Keratinocyte (primary cell): ENCODE measurements around the gene PIGN.

Experiments used
- CTCF ChIP-seq, 3 experiments: IDR thresholded peaks in 1 of 3; conservative IDR thresholded peaks in 1 of 3; optimal IDR thresholded peaks in 1 of 3; 2 replicates in 2 of 3; 3 replicates in 1 of 3; pipeline versions ENCODE3 to v1.5.1; 2011; ENCODE audit warnings: low read length in 3 of 3, mild to moderate bottlenecking in 3 of 3, moderate library complexity in 2 of 3, control low read depth in 1 of 3, inconsistent platforms in 1 of 3; ENCODE audit not compliant: insufficient read depth in 2 of 3; ENCODE audit errors: extremely low read depth in 1 of 3
- EZH2 ChIP-seq: IDR thresholded peaks from one replicate; pipeline ENCODE4 v1.6.1; 2012; ENCODE audit warnings: inconsistent platforms, mild to moderate bottlenecking, low read length, moderate library complexity

GRCh38 chr18:62200121-62200914, 13.5 kb upstream of the PIGN start:
- TF ChIP-seq CTCF (optimal IDR thresholded peaks at IDR 0.05 in 1 of 3, IDR thresholded peaks at IDR 0.05 in 1 of 3, conservative IDR thresholded peaks at IDR 0.05 in 1 of 3; ENCODE audit: extremely low read depth in 1 of 3, insufficient read depth in 2 of 3, low read length in 3 of 3) = no peak
- no peak for TF ChIP-seq EZH2
